B cell (primary cell): ENCODE data around the gene HSPA12B. TPM values are rescaled to one million over a fixed set of nuclear protein-coding genes. Genes with fewer than 3 reads are reported as not detected.

Experiments used
- ATAC-seq: fragments of 200-7000 bp; cut with Tn5 transposase; one replicate; pipeline ENCODE4 v1.10.0; 2021; ENCODE audit warnings: low read depth, mild to moderate bottlenecking, moderate number of reproducible peaks, moderate library complexity
- CTCF ChIA-PET: fragments of 350-600 bp; sonication (Branson Sonifier 250); formaldehyde crosslinking; loops from one replicate; lab custom pipeline; 2021; ENCODE audit warnings: antibody characterized with exemption, inconsistent platforms; lab: Charles Lee
- POLR2A ChIA-PET: fragments of 350-600 bp; sonication (Branson Sonifier 250); formaldehyde crosslinking; loops from one replicate; lab custom pipeline; 2021; ENCODE audit warnings: antibody characterized with exemption; lab: Charles Lee
- DNase-seq: peaks from one replicate; pipeline ENCODE4 v3.0.0; 2013
- H2AFZ ChIP-seq: 2 replicates; pipeline ENCODE4 v1.6.1; 2012; ENCODE audit warnings: mild to moderate bottlenecking, low read depth, low read length; ENCODE audit not compliant: insufficient read depth, poor library complexity, severe bottlenecking
- H3K27ac ChIP-seq, 2 donors: 1 replicate in 1 of 2; 2 replicates in 1 of 2; pipeline ENCODE4 v1.5.1; 2012 to 2013; ENCODE audit warnings: low read length in 2 of 2, mild to moderate bottlenecking in 2 of 2, moderate library complexity in 1 of 2
- H3K27me3 ChIP-seq, 4 experiments: fragments of 200-600 bp in 1 of 4; sonication (generic) in 1 of 4; replicated peaks in 1 of 4; 1 replicate in 2 of 4; 2 replicates in 2 of 4; pipeline versions ENCODE4 v1.6.1 to v1.7.0; 2013 to 2016; ENCODE audit warnings: low read length in 3 of 4, mild to moderate bottlenecking in 2 of 4, mixed read lengths in 1 of 4, moderate library complexity in 1 of 4; ENCODE audit not compliant: insufficient read depth in 4 of 4, control insufficient read depth in 3 of 4; ENCODE audit errors: control extremely low read depth in 1 of 4
- H3K36me3 ChIP-seq, 2 experiments: replicated peaks in 1 of 2; 1 replicate in 1 of 2; 2 replicates in 1 of 2; pipeline versions ENCODE4 v1.6.1 to v1.7.1; 2013; ENCODE audit warnings: low read length in 1 of 2; ENCODE audit not compliant: insufficient read depth in 2 of 2, control insufficient read depth in 1 of 2; ENCODE audit errors: control extremely low read depth in 1 of 2, extremely low read depth in 1 of 2
- H3K4me1 ChIP-seq, 2 donors: fragments of 200-600 bp in 1 of 2; sonication (generic) in 1 of 2; 1 replicate in 1 of 2; 2 replicates in 1 of 2; pipeline versions ENCODE4 v1.5.1 to v1.6.1; 2013 to 2017; ENCODE audit warnings: low read length in 2 of 2; ENCODE audit not compliant: control insufficient read depth in 2 of 2, insufficient read depth in 2 of 2
- H3K4me2 ChIP-seq: replicated peaks from 2 replicates; pipeline ENCODE3; 2012; ENCODE audit warnings: mild to moderate bottlenecking, low read depth, low read length; ENCODE audit not compliant: poor library complexity, severe bottlenecking
- H3K4me3 ChIP-seq, 5 experiments: fragments of 200-600 bp in 1 of 5; sonication (generic) in 1 of 5; 1 replicate in 3 of 5; 2 replicates in 2 of 5; pipeline versions ENCODE4 v1.5.1 to v1.7.0; 2011 to 2016; ENCODE audit warnings: low read length in 4 of 5, mild to moderate bottlenecking in 4 of 5, low read depth in 2 of 5, control low read depth in 1 of 5, moderate library complexity in 1 of 5; ENCODE audit not compliant: insufficient read depth in 1 of 5; ENCODE audit errors: control extremely low read depth in 1 of 5, extremely low read depth in 1 of 5
- H3K79me2 ChIP-seq: fragments of 200-600 bp; sonication (generic); one replicate; pipeline ENCODE4 v1.6.0; 2016; ENCODE audit warnings: low read length; ENCODE audit not compliant: control insufficient read depth, insufficient read depth
- H3K9ac ChIP-seq: fragments of 200-600 bp; sonication (generic); 2 replicates; pipeline ENCODE4 v1.6.1; 2017; ENCODE audit warnings: mild to moderate bottlenecking, low read length, moderate library complexity
- H3K9me3 ChIP-seq, 3 donors: one replicate each; pipeline versions ENCODE4 v1.6.1 to v1.7.1; 2013; ENCODE audit warnings: low read length in 2 of 3; ENCODE audit not compliant: control insufficient read depth in 2 of 3, insufficient read depth in 1 of 3; ENCODE audit errors: control extremely low read depth in 1 of 3
- H4K20me1 ChIP-seq: 2 replicates; pipeline ENCODE4 v1.6.0; 2012; ENCODE audit warnings: mild to moderate bottlenecking, low read length; ENCODE audit not compliant: insufficient read depth, control insufficient read depth, poor library complexity, severe bottlenecking
- H3K27ac Mint-ChIP-seq: one replicate; pipeline ENCODE4 v1.8.0; 2021; ENCODE audit warnings: mixed read lengths
- H3K27me3 Mint-ChIP-seq: one replicate; pipeline ENCODE4 v1.8.0; 2021; ENCODE audit warnings: mixed read lengths
- H3K4me1 Mint-ChIP-seq: one replicate; pipeline ENCODE4 v1.8.0; 2021; ENCODE audit warnings: mixed read lengths
- H3K4me3 Mint-ChIP-seq: one replicate; pipeline ENCODE4 v1.8.0; 2021; ENCODE audit warnings: mixed read lengths
- H3K9me3 Mint-ChIP-seq: one replicate; pipeline ENCODE4 v1.8.0; 2022; ENCODE audit warnings: mixed read lengths; ENCODE audit not compliant: insufficient read depth
- EZH2 ChIP-seq: IDR thresholded peaks from 2 replicates; pipeline ENCODE4 v1.6.1; 2012; ENCODE audit warnings: borderline replicate concordance, low read depth, mild to moderate bottlenecking, moderate library complexity, low read length; ENCODE audit not compliant: insufficient read depth, poor library complexity, severe bottlenecking
- WGBS: methylation state at CpG from one replicate; pipeline ENCODE4 v1.1.5; 2013; ENCODE audit warnings: missing lambda C conversion rate; ENCODE audit not compliant: insufficient coverage; 5-methylcytosine and 5-hydroxymethylcytosine counted together
- intact Hi-C: fragments of 100-400 bp; cut with micrococcal nuclease; formaldehyde crosslinking; loops from one replicate; pipeline ENCODE4 v1.10.0; 2022
- polyA plus RNA-seq: library from polyadenylated mRNA; depleted of rRNA; stranded (reverse); fragments of >200 nt; gene quantifications from 2 replicates; pipeline ENCODE4 v1.2.3, GENCODE V29; 2012
- total RNA-seq, 2 donors: library from RNA; stranded (reverse); fragments of 120-200 nt in 1 of 2; gene quantifications; 1 replicate in 1 of 2; 2 replicates in 1 of 2; pipeline versions ENCODE4 v1.2.3 to v1.2.4, GENCODE V29; 2013 to 2022
- TF ChIP-seq, protein P1 (sequence below): fragments of 200-600 bp; IDR thresholded peaks from one replicate; pipeline ENCODE4 v1.8.0; 2022; ENCODE audit warnings: antibody characterized with exemption, mild to moderate bottlenecking

HSPA12B gene
- total and polyA plus RNA-seq, 2 donors (not counting 1 experiment from before 2014, with no cell fraction given) = not detected

GRCh38 chr20:3784216-3784853 is 51.9 kb downstream of the HSPA12B start:
- peaks cover 50% of the 10 kb centered on the region for H3K4me1 Mint-ChIP-seq
- ATAC-seq (no peak), DNase-seq (no peak)
- Histone ChIP-seq H3K9ac (no peak overlapping the region), H3K4me2 (no peak overlapping the region), H4K20me1 (peaks cover 23% of the 10 kb centered on the region), H2AFZ (no peak overlapping the region), H3K27me3 (peaks cover 0 to 3% (median under 1%) of the 10 kb centered on the region in 4 experiments), H3K4me3 (no peak overlapping the region), H3K36me3 (peaks cover 0 to 2% of the 10 kb centered on the region in 2 experiments), H3K4me1 (peaks cover 20 to 31% of the 10 kb centered on the region in 2 donors), H3K27ac (no peak overlapping the region), H3K9me3 (peaks cover 0 to 3% (median 0%) of the 10 kb centered on the region in 3 donors), H3K79me2 (no peaks in the 10 kb centered on the region)
- 90% methylated on average over 17 of the region's 17 CpGs for WGBS
- H3K27ac Mint-ChIP-seq = peak overlapping the region; percentile 41
- H3K4me3 Mint-ChIP-seq = peak overlapping the region; percentile 64
- CTCF ChIA-PET = interaction anchor here (3.3 to 6.4 kb wide), 2 partner anchors 16 to 36 kb away, joined by 19 to 84 read pairs; partner anchors contain the start of genes ADISSP and AP5S1
- no peaks in the 10 kb centered on the region for H3K27me3 Mint-ChIP-seq
- TF ChIP-seq EZH2 = no peak
- TF ChIP-seq, protein P1, sequence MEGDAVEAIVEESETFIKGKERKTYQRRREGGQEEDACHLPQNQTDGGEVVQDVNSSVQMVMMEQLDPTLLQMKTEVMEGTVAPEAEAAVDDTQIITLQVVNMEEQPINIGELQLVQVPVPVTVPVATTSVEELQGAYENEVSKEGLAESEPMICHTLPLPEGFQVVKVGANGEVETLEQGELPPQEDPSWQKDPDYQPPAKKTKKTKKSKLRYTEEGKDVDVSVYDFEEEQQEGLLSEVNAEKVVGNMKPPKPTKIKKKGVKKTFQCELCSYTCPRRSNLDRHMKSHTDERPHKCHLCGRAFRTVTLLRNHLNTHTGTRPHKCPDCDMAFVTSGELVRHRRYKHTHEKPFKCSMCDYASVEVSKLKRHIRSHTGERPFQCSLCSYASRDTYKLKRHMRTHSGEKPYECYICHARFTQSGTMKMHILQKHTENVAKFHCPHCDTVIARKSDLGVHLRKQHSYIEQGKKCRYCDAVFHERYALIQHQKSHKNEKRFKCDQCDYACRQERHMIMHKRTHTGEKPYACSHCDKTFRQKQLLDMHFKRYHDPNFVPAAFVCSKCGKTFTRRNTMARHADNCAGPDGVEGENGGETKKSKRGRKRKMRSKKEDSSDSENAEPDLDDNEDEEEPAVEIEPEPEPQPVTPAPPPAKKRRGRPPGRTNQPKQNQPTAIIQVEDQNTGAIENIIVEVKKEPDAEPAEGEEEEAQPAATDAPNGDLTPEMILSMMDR = no peak
- H3K9me3 Mint-ChIP-seq = no peaks in the 10 kb centered on the region
- POLR2A ChIA-PET = interaction anchor here (0.5 to 3.2 kb wide), 2 partner anchors 16 to 35 kb away, joined by 4 to 17 read pairs; partner anchors contain the start of gene ADISSP
- intact Hi-C loops = no loop called here

DNA sequence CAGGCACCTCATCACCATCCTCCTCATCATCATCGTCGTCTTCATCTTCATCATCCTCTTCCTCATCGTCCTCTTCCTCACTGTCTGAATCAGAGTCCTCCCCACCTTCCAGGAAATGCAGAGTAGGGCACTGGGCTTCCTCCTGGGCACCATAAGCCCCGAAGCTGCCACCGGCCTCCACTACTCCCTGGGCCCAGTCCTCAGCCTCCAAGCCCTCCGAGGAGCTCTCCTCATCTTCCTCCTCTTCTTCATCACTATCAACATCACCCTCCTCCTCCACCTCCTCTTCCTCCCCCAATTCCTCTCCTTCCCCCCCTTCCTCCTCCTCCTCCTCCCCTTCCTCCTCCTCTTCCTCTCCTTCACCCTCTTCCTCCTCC is 52.4 kb downstream of the HSPA12B start:
- CTCF ChIA-PET = interaction anchor here (3.3 to 6.4 kb wide), 2 partner anchors 17 to 35 kb away, joined by 19 to 84 read pairs; partner anchors contain the start of genes ADISSP and AP5S1
- peaks cover 0 to 3% (median 0%) of the 10 kb centered on the region in 3 donors for H3K9me3 ChIP-seq

More for the DNA sequence above, 52.4 kb downstream of the HSPA12B start:
- peaks cover 17 to 30% of the 10 kb centered on the region in 2 donors for H3K4me1 ChIP-seq
- intact Hi-C loops = no loop called here
- H3K4me2 ChIP-seq = peak overlapping the region; percentile 79
- ATAC-seq (no peak), DNase-seq (peak; percentile 27)
- H3K9me3 Mint-ChIP-seq = no peaks in the 10 kb centered on the region
- TF ChIP-seq, protein P1 = no peak
- TF ChIP-seq EZH2 = no peak
- no peaks in the 10 kb centered on the region for H3K27me3 Mint-ChIP-seq
- H3K9ac ChIP-seq = no peak overlapping the region
- no peak overlapping the region for H2AFZ ChIP-seq
- H4K20me1 ChIP-seq = peaks cover 23% of the 10 kb centered on the region
- H3K4me3 ChIP-seq = no peak overlapping the region
- no peak overlapping the region for H3K27ac Mint-ChIP-seq
- peak overlapping the region; percentile 64 for H3K4me3 Mint-ChIP-seq
- POLR2A ChIA-PET = interaction anchor here (3.2 kb wide), 1 partner anchor 17 kb away, joined by 17 read pairs; the partner anchor contains the start of gene ADISSP
- H3K79me2 ChIP-seq = no peaks in the 10 kb centered on the region
- H3K36me3 ChIP-seq = peaks cover 0 to 2% of the 10 kb centered on the region in 2 experiments
- WGBS = 97% methylated on average over 5 of the region's 6 CpGs
- H3K27me3 ChIP-seq = no peaks in the 10 kb centered on the region
- no peak overlapping the region for H3K27ac ChIP-seq
- peaks cover 44% of the 10 kb centered on the region for H3K4me1 Mint-ChIP-seq
